ENCODE data around the gene DYNLL1. TPM values are rescaled to one million over a fixed set of nuclear protein-coding genes. Genes with fewer than 3 reads are reported as not detected.

DYNLL1 gene
- total RNA-seq, 1 experiment from 2014 or later = 243 TPM

GRCh38 chr12:120483621-120484020 lies 12.3 kb upstream of the DYNLL1 start:
- H3K36me3 ChIP-seq (ENCODE audit: control insufficient read depth in 1 of 2, insufficient read depth in 2 of 2, low read length in 2 of 2) = no peaks in the 10 kb centered on the region
- intact Hi-C loops (cut with micrococcal nuclease) = no loop called here

More at GRCh38 chr12:120483621-120484020, 12.3 kb upstream of the DYNLL1 start:
- DNase-seq (ENCODE audit: low read depth, low spot score) (no peak), ATAC-seq (no peak)
- Histone ChIP-seq H3K4me3 (replicated peaks in 1 of 2; ENCODE audit: low read depth in 1 of 2, low read length in 2 of 2) (no peak overlapping the region), H2AFZ (ENCODE audit: low read depth, low read length, poor library complexity, severe bottlenecking) (no peak overlapping the region), H3K4me1 (ENCODE audit: control insufficient read depth in 1 of 2, insufficient read depth in 2 of 2, low read length in 2 of 2) (no peaks in the 10 kb centered on the region), H3K27ac (ENCODE audit: low read depth, low read length) (no peak overlapping the region), H3K4me2 (ENCODE audit: low read length) (no peak overlapping the region), H4K20me1 (ENCODE audit: insufficient read depth) (no peaks in the 10 kb centered on the region), H3K79me2 (ENCODE audit: insufficient read depth, low read length) (no peaks in the 10 kb centered on the region), H3K9me2 (ENCODE audit: insufficient read depth) (no peaks in the 10 kb centered on the region), H3K9me3 (ENCODE audit: control insufficient read depth in 1 of 2, insufficient read depth in 1 of 2, low read depth in 1 of 2, low read length in 2 of 2) (no peaks in the 10 kb centered on the region), H3K9ac (ENCODE audit: low read length) (no peak overlapping the region), H3K27me3 (ENCODE audit: insufficient read depth, low read length) (no peaks in the 10 kb centered on the region)
- no peak for TF ChIP-seq POLR2AphosphoS5 (IDR thresholded peaks at IDR 0.05; ENCODE audit: low read depth, low read length)
- TF ChIP-seq EZH2 (IDR thresholded peaks at IDR 0.05) = no peak
- TF ChIP-seq SRF (IDR thresholded peaks at IDR 0.05; ENCODE audit: low read depth) = no peak
- TF ChIP-seq RAD21 (IDR thresholded peaks at IDR 0.05; ENCODE audit: low read depth) = no peak
- TF ChIP-seq, protein P1, sequence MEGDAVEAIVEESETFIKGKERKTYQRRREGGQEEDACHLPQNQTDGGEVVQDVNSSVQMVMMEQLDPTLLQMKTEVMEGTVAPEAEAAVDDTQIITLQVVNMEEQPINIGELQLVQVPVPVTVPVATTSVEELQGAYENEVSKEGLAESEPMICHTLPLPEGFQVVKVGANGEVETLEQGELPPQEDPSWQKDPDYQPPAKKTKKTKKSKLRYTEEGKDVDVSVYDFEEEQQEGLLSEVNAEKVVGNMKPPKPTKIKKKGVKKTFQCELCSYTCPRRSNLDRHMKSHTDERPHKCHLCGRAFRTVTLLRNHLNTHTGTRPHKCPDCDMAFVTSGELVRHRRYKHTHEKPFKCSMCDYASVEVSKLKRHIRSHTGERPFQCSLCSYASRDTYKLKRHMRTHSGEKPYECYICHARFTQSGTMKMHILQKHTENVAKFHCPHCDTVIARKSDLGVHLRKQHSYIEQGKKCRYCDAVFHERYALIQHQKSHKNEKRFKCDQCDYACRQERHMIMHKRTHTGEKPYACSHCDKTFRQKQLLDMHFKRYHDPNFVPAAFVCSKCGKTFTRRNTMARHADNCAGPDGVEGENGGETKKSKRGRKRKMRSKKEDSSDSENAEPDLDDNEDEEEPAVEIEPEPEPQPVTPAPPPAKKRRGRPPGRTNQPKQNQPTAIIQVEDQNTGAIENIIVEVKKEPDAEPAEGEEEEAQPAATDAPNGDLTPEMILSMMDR (IDR thresholded peaks at IDR 0.05 in 2 of 3, conservative IDR thresholded peaks at IDR 0.05 in 1 of 3; ENCODE audit: borderline replicate concordance in 1 of 3, insufficient read depth in 1 of 3, low read depth in 2 of 3, low read length in 2 of 3) = no peak
- TF ChIP-seq YY1 (IDR thresholded peaks at IDR 0.05; ENCODE audit: extremely low read depth, insufficient replicate concordance, low read depth, low read length) = no peak
- TF ChIP-seq ZNF274 (IDR thresholded peaks at IDR 0.05; ENCODE audit: low read depth, low read length) = no peak
- no peak for TF ChIP-seq ELF1 (IDR thresholded peaks at IDR 0.05; ENCODE audit: borderline replicate concordance, low read depth)
- no peak for TF ChIP-seq CEBPB (IDR thresholded peaks at IDR 0.05; ENCODE audit: low read depth)
- TF ChIP-seq MAX (IDR thresholded peaks at IDR 0.05) = no peak
- POLR2A ChIA-PET = interaction anchor here (1.0 to 1.3 kb wide), 2 partner anchors 9 to 12 kb away, joined by 3 read pairs; partner anchors contain the start of gene DYNLL1
- CTCF ChIA-PET = no interaction called here
- RAD21 ChIA-PET (ENCODE audit: low non-redundant PET in 1 of 2, low total read pairs in 2 of 2, uncharacterized antibody in 2 of 2, unreplicated experiment in 2 of 2) = no interaction called here
- no TSS peak for BruUV-seq (replicated peaks)
